ENCODE measurements around the gene MYL11.
"Not testable (repeated sequence)": the region's sequence is repeated elsewhere in the genome, so short reads cannot be mapped to it uniquely, and the experiment has no call there.

DNA sequence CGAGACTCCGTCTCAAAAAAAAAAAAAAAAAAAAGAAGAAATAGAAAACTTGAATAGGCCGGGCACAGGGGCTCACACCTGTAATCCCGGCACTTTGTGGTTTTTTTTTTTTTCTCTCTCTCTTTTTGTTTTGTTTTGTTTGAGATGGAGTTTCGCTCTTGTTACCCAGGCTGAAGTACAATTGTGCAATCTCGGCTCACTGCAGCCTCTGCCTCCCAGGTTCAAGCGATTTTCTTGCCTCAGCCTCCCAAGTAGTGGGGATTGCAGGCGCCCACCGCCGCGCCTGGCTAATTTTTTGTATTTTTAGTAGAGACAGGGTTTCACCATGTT, 31.1 kb upstream of the MYL11 start:
- TF ChIP-seq, protein P1, sequence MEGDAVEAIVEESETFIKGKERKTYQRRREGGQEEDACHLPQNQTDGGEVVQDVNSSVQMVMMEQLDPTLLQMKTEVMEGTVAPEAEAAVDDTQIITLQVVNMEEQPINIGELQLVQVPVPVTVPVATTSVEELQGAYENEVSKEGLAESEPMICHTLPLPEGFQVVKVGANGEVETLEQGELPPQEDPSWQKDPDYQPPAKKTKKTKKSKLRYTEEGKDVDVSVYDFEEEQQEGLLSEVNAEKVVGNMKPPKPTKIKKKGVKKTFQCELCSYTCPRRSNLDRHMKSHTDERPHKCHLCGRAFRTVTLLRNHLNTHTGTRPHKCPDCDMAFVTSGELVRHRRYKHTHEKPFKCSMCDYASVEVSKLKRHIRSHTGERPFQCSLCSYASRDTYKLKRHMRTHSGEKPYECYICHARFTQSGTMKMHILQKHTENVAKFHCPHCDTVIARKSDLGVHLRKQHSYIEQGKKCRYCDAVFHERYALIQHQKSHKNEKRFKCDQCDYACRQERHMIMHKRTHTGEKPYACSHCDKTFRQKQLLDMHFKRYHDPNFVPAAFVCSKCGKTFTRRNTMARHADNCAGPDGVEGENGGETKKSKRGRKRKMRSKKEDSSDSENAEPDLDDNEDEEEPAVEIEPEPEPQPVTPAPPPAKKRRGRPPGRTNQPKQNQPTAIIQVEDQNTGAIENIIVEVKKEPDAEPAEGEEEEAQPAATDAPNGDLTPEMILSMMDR (IDR thresholded peaks at IDR 0.05; ENCODE audit: insufficient read depth, low read depth, low read length), result not testable (repeated sequence)
- TF ChIP-seq EZH2 (IDR thresholded peaks at IDR 0.05; ENCODE audit: insufficient read depth, low read length), result not testable (repeated sequence)
